HEK293 (cell line): ENCODE results near the gene DLK2.

Experiments used
- CTCF ChIA-PET: fragments of 350-600 bp; formaldehyde crosslinking; extraction: SDS; loops from one replicate; lab custom pipeline; 2021; ENCODE audit warnings: antibody characterized with exemption; lab: Yijun Ruan, JAX
- POLR2A ChIA-PET: fragments of 300-600 bp; formaldehyde crosslinking; extraction: SDS; loops from one replicate; lab custom pipeline; 2020; ENCODE audit warnings: antibody characterized with exemption, inconsistent platforms; lab: Yijun Ruan, JAX
- H3K27ac ChIP-seq: fragments of 200-500 bp; sonication (Bioruptor generic); 2 replicates; pipeline ENCODE4 v1.5.1; 2014; ENCODE audit warnings: low read depth, low read length, control low read depth, inconsistent platforms; ENCODE audit errors: extremely low read depth
- H3K36me3 ChIP-seq, 2 experiments: fragments of 200-500 bp in 1 of 2; sonication (Bioruptor generic) in 1 of 2; 1 replicate in 1 of 2; 2 replicates in 1 of 2; pipeline ENCODE4 v1.5.1; 2014 to 2017; ENCODE audit warnings: inconsistent platforms in 2 of 2, low read length in 2 of 2; ENCODE audit not compliant: control insufficient read depth in 2 of 2, insufficient read depth in 1 of 2
- H3K4me1 ChIP-seq: fragments of 200-500 bp; sonication (Bioruptor generic); 2 replicates; pipeline ENCODE4 v1.5.1; 2014; ENCODE audit warnings: mild to moderate bottlenecking, low read length, inconsistent platforms; ENCODE audit not compliant: control insufficient read depth, insufficient read depth
- H3K4me3 ChIP-seq: 2 replicates; pipeline ENCODE4 v1.5.1; 2011; ENCODE audit warnings: low read depth, mild to moderate bottlenecking, control low read depth, low read length, moderate library complexity
- H3K9me3 ChIP-seq: fragments of 200-500 bp; sonication (Bioruptor generic); 2 replicates; pipeline ENCODE4 v1.5.1; 2014; ENCODE audit warnings: low read depth, low read length, inconsistent platforms; ENCODE audit not compliant: control insufficient read depth, insufficient read depth
- BCL11A ChIP-seq: fragments of 450-650 bp; formaldehyde crosslinking; IDR thresholded peaks from 2 replicates; pipeline ENCODE4 v1.5.1; 2016; ENCODE audit warnings: low read depth, missing biosample characterization, missing genetic modification characterization
- BCL6B ChIP-seq: fragments of 450-650 bp; formaldehyde crosslinking; IDR thresholded peaks from 2 replicates; pipeline ENCODE4 v1.5.1; 2017; ENCODE audit warnings: missing biosample characterization, missing genetic modification characterization
- CTCF ChIP-seq: fragments of 450-650 bp; formaldehyde crosslinking; IDR thresholded peaks from 2 replicates; pipeline ENCODE4 v1.5.1; 2016; ENCODE audit warnings: missing biosample characterization, missing genetic modification characterization
- GLI4 ChIP-seq: fragments of 450-650 bp; formaldehyde crosslinking; IDR thresholded peaks from 2 replicates; pipeline ENCODE4 v1.5.1; 2016; ENCODE audit warnings: missing biosample characterization, missing genetic modification characterization
- TSHZ1 ChIP-seq: fragments of 450-650 bp; formaldehyde crosslinking; IDR thresholded peaks from 2 replicates; pipeline ENCODE4 v1.5.1; 2016; ENCODE audit warnings: missing biosample characterization, missing genetic modification characterization, borderline replicate concordance
- YY2 ChIP-seq: fragments of 450-650 bp; formaldehyde crosslinking; IDR thresholded peaks from 2 replicates; pipeline ENCODE4 v1.5.1; 2016; ENCODE audit warnings: missing biosample characterization, missing genetic modification characterization
- ZBTB7A ChIP-seq: fragments of 450-650 bp; formaldehyde crosslinking; IDR thresholded peaks from 2 replicates; pipeline ENCODE4 v1.5.1; 2016; ENCODE audit warnings: low read depth, missing biosample characterization, missing genetic modification characterization
- ZFHX2 ChIP-seq: fragments of 450-650 bp; formaldehyde crosslinking; conservative IDR thresholded peaks from 2 replicates; pipeline ENCODE4 v1.5.1; 2016; ENCODE audit warnings: missing biosample characterization, missing genetic modification characterization
- ZNF214 ChIP-seq: fragments of 450-650 bp; formaldehyde crosslinking; IDR thresholded peaks from 2 replicates; pipeline ENCODE4 v1.5.1; 2017; ENCODE audit warnings: missing biosample characterization, mild to moderate bottlenecking, missing genetic modification characterization, borderline replicate concordance
- ZNF366 ChIP-seq: fragments of 450-650 bp; formaldehyde crosslinking; conservative IDR thresholded peaks from 2 replicates; pipeline ENCODE4 v1.5.1; 2016; ENCODE audit warnings: missing biosample characterization, missing genetic modification characterization
- ZNF416 ChIP-seq: fragments of 450-650 bp; formaldehyde crosslinking; IDR thresholded peaks from 2 replicates; pipeline ENCODE4 v1.5.1; 2016; ENCODE audit warnings: missing biosample characterization, missing genetic modification characterization
- ZNF600 ChIP-seq: fragments of 450-650 bp; formaldehyde crosslinking; IDR thresholded peaks from 2 replicates; pipeline ENCODE4 v1.5.1; 2016; ENCODE audit warnings: missing biosample characterization, missing genetic modification characterization
- ZNF621 ChIP-seq: fragments of 450-650 bp; formaldehyde crosslinking; IDR thresholded peaks from 2 replicates; pipeline ENCODE4 v1.5.1; 2017; ENCODE audit warnings: missing biosample characterization, missing genetic modification characterization
- ZNF658 ChIP-seq: fragments of 450-650 bp; formaldehyde crosslinking; IDR thresholded peaks from 2 replicates; pipeline ENCODE4; 2016; ENCODE audit warnings: missing biosample characterization, missing genetic modification characterization

The DLK2 gene

GRCh38 chr6:43448916-43449315, 6.4 kb downstream of the DLK2 start (continued):
- TF ChIP-seq TSHZ1 (tag by site-specific recombination) (no peak), BCL11A (tag by site-specific recombination) (no peak)

GRCh38 chr6:43447604-43448003, 7.7 kb downstream of the DLK2 start:
- ChIA-PET POLR2A (interaction anchor here (0.6 to 0.8 kb wide), 2 partner anchors 9 kb away, joined by 3 read pairs; no protein-coding TSS in a partner anchor), CTCF (interaction anchor here (0.6 to 3.6 kb wide), 2 partner anchors 49 to 227 kb away, joined by 3 to 14 read pairs; no protein-coding TSS in a partner anchor)
- H3K4me1 ChIP-seq, result no peaks in the 10 kb centered on the region
- H3K36me3 ChIP-seq, result peaks cover 0 to 92% of the 10 kb centered on the region in 2 experiments; a peak in 2 of 3 replicates
- TF ChIP-seq ZNF621 (no peak), YY2 (no peak), ZNF366 (tag by site-specific recombination) (0 out of 2 replicates have a peak, but pooled peaks have one; percentile 14)
- H3K9me3 ChIP-seq, result no peaks in the 10 kb centered on the region
- H3K27ac ChIP-seq, result no peak overlapping the region
- H3K4me3 ChIP-seq, result no peak overlapping the region

GRCh38 chr6:43445576-43445975, 9.8 kb downstream of the DLK2 start:
- Histone ChIP-seq H3K36me3 (peaks cover 11 to 86% of the 10 kb centered on the region in 2 experiments; a peak in 2 of 3 replicates), H3K9me3 (no peaks in the 10 kb centered on the region), H3K4me1 (no peaks in the 10 kb centered on the region), H3K27ac (no peak overlapping the region), H3K4me3 (no peak overlapping the region)
- TF ChIP-seq ZNF214 (tag by site-specific recombination) (no peak), ZNF600 (0 out of 2 replicates have a peak, but pooled peaks have one; percentile 12), GLI4 (tag by site-specific recombination) (no peak), CTCF (no peak)
- ChIA-PET POLR2A (interaction anchor here (1.0 kb wide), 1 partner anchor 9 kb away, joined by 3 read pairs; no protein-coding TSS in a partner anchor), CTCF (no interaction called here)

GRCh38 chr6:43444582-43444981, 10.8 kb downstream of the DLK2 start:
- ChIA-PET CTCF (interaction anchor here (0.6 to 1.8 kb wide), 2 partner anchors 12 to 52 kb away, joined by 5 to 8 read pairs; no protein-coding TSS in a partner anchor), POLR2A (interaction anchor here (0.6 to 1.2 kb wide), 4 partner anchors 9 to 728 kb away, joined by 3 to 5 read pairs (median 3); partner anchors contain the start of gene ZNF318)
- H3K36me3 ChIP-seq, result peaks cover 13 to 80% of the 10 kb centered on the region in 2 experiments; a peak in 2 of 3 replicates
- no peaks in the 10 kb centered on the region for H3K4me1 ChIP-seq
- TF ChIP-seq BCL6B (tag by site-specific recombination), result no peak
- TF ChIP-seq ZBTB7A (tag by site-specific recombination), result no peak
- TF ChIP-seq ZNF658, result no peak
- no peak for TF ChIP-seq ZFHX2
- TF ChIP-seq ZNF416 (tag by site-specific recombination), result no peak
- TF ChIP-seq, all 188 proteins: peak for 0
- Histone ChIP-seq H3K27ac (no peak overlapping the region), H3K4me3 (no peak overlapping the region), H3K9me3 (no peaks in the 10 kb centered on the region)
